SU-DHL-6 (cell line): ENCODE data around the gene WSCD2.

ENCODE experiments used
- H2AFZ ChIP-seq: fragments of 200-600 bp; sonication (generic); 2 replicates; pipeline ENCODE4 v1.6.1; 2014; ENCODE audit warnings: low read depth, mild to moderate bottlenecking, moderate library complexity, mixed read lengths, antibody characterized with exemption, low read length; ENCODE audit not compliant: severe bottlenecking
- H3F3A ChIP-seq: fragments of 200-600 bp; shearing (Covaris generic); 2 replicates; pipeline ENCODE4 v1.6.0; 2016; ENCODE audit warnings: antibody characterized with exemption, mild to moderate bottlenecking; ENCODE audit not compliant: insufficient read depth
- H3K27ac ChIP-seq: fragments of 200-600 bp; sonication (generic); 2 replicates; pipeline ENCODE4 v1.5.1; 2016; ENCODE audit warnings: low read depth, mild to moderate bottlenecking, low read length, moderate library complexity, mixed read lengths
- H3K27me3 ChIP-seq: fragments of 200-600 bp; sonication (generic), shearing (Covaris generic); 2 replicates; pipeline ENCODE4 v1.6.0; 2014; ENCODE audit warnings: mild to moderate bottlenecking, low read length
- H3K36me3 ChIP-seq: fragments of 200-600 bp; sonication (generic); 2 replicates; pipeline ENCODE4 v1.6.1; 2014; ENCODE audit warnings: mild to moderate bottlenecking, low read length, mixed read lengths
- H3K4me2 ChIP-seq: fragments of 300-600, 200-600 bp; shearing (Covaris generic), sonication (generic); 2 replicates; pipeline ENCODE4 v1.6.0; 2014; ENCODE audit warnings: low read length, low read depth, mild to moderate bottlenecking; ENCODE audit not compliant: poor library complexity, severe bottlenecking
- H3K4me3 ChIP-seq: fragments of 200-600 bp; sonication (generic); 2 replicates; pipeline ENCODE4 v1.5.1; 2014; ENCODE audit warnings: antibody characterized with exemption, low read length, mild to moderate bottlenecking, mixed read lengths; ENCODE audit not compliant: insufficient read depth, poor library complexity, severe bottlenecking
- H3K79me2 ChIP-seq: fragments of 200-600 bp; sonication (generic); 2 replicates; pipeline ENCODE4 v1.6.1; 2014; ENCODE audit warnings: mild to moderate bottlenecking, low read length, moderate library complexity; ENCODE audit not compliant: insufficient read depth
- H3K9ac ChIP-seq: fragments of 200-600 bp; sonication (generic); 2 replicates; pipeline ENCODE4 v1.7.0; 2014; ENCODE audit warnings: mild to moderate bottlenecking, low read length
- H3K9me2 ChIP-seq: fragments of 200-600 bp; sonication (generic); replicated peaks from 2 replicates; pipeline ENCODE4 v1.6.1; 2014; ENCODE audit warnings: low read length; ENCODE audit not compliant: insufficient read depth
- H3K9me3 ChIP-seq: fragments of 200-600 bp; sonication (generic); 2 replicates; pipeline ENCODE4 v1.6.1; 2014; ENCODE audit warnings: low read length, mixed read lengths; ENCODE audit not compliant: insufficient read depth
- H4K20me1 ChIP-seq: fragments of 200-600 bp; sonication (generic); 2 replicates; pipeline ENCODE4 v1.6.1; 2014; ENCODE audit warnings: low read depth, mild to moderate bottlenecking, antibody characterized with exemption, low read length, moderate library complexity, mixed read lengths
- EZH2phosphoT487 ChIP-seq: fragments of 200-600 bp; sonication (generic), shearing (Covaris generic); conservative IDR thresholded peaks from 2 replicates; pipeline ENCODE4 v1.6.1; 2018; ENCODE audit warnings: mild to moderate bottlenecking, antibody characterized with exemption, low read length, moderate library complexity, mixed read lengths
- TF ChIP-seq, protein P1 (sequence below): fragments of 200-600 bp; sonication (generic); IDR thresholded peaks from one replicate; pipeline ENCODE4 v1.5.1; 2017; ENCODE audit warnings: antibody characterized with exemption, mild to moderate bottlenecking, low read length, moderate library complexity; ENCODE audit not compliant: insufficient read depth, poor library complexity, severe bottlenecking

Gene WSCD2

DNA sequence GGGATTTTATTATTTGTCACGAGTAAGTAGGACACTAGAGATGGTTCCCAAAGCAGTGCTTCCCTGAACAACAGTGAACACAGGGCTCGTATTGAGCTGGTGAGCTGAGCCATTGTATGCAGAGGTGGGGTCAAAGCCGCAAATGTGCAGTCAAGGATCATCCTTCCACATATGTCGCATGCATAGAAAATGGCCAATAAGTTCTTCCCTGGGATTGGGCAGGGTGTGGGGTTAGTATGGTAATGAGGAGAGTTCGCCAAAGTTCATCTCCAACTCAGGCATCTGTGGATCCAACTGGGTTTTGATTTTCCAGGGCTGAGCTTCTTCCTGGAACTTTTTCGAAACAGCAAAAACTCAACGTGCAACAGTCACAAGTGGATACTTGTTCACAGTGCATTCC, 123.4 kb downstream of the WSCD2 start:
- H3K27ac ChIP-seq: no peak overlapping the region
- H2AFZ ChIP-seq: no peak overlapping the region
- no peak overlapping the region for H3K4me3 ChIP-seq
- no peaks in the 10 kb centered on the region for H3K36me3 ChIP-seq
- H3K79me2 ChIP-seq: no peaks in the 10 kb centered on the region
- no peak overlapping the region for H3K9ac ChIP-seq
- H3K27me3 ChIP-seq: no peaks in the 10 kb centered on the region
- H3K9me2 ChIP-seq: no peaks in the 10 kb centered on the region
- H3K4me2 ChIP-seq: no peak overlapping the region
- H3F3A ChIP-seq: no peaks in the 10 kb centered on the region
- TF ChIP-seq, protein P1, sequence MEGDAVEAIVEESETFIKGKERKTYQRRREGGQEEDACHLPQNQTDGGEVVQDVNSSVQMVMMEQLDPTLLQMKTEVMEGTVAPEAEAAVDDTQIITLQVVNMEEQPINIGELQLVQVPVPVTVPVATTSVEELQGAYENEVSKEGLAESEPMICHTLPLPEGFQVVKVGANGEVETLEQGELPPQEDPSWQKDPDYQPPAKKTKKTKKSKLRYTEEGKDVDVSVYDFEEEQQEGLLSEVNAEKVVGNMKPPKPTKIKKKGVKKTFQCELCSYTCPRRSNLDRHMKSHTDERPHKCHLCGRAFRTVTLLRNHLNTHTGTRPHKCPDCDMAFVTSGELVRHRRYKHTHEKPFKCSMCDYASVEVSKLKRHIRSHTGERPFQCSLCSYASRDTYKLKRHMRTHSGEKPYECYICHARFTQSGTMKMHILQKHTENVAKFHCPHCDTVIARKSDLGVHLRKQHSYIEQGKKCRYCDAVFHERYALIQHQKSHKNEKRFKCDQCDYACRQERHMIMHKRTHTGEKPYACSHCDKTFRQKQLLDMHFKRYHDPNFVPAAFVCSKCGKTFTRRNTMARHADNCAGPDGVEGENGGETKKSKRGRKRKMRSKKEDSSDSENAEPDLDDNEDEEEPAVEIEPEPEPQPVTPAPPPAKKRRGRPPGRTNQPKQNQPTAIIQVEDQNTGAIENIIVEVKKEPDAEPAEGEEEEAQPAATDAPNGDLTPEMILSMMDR: no peak
- no peak for TF ChIP-seq EZH2phosphoT487
- H3K9me3 ChIP-seq: no peaks in the 10 kb centered on the region
- H4K20me1 ChIP-seq: no peaks in the 10 kb centered on the region

DNA sequence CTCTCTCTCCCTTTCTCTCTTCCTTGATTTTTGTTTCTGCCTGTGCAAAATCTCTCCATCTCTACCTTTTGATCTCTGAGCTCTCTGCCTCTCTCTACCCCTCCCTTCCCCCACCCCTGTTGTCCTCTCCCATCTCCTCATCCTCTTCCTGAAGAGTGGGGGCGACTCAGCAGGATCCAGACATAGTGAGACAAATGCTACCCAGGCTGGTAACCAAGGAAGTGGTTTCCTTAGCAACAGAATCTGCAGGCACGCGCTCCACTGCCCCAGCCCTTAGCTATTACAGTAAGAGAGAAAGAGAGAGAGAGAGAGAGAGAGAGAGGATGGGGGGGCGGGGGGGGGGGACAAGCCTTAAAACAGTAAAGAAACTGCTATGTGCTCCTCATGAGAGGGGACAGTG, 124.5 kb downstream of the WSCD2 start:
- no peaks in the 10 kb centered on the region for H3F3A ChIP-seq
- H3K79me2 ChIP-seq: no peaks in the 10 kb centered on the region
- H3K9me2 ChIP-seq: no peaks in the 10 kb centered on the region
- H3K9ac ChIP-seq: no peak overlapping the region
- TF ChIP-seq, protein P1: no peak
- TF ChIP-seq EZH2phosphoT487: no peak
- H3K27ac ChIP-seq: no peak overlapping the region
- no peaks in the 10 kb centered on the region for H3K27me3 ChIP-seq
- no peaks in the 10 kb centered on the region for H3K36me3 ChIP-seq
- no peak overlapping the region for H3K4me2 ChIP-seq
- no peaks in the 10 kb centered on the region for H3K9me3 ChIP-seq
- H4K20me1 ChIP-seq: no peaks in the 10 kb centered on the region
- no peak overlapping the region for H3K4me3 ChIP-seq
- H2AFZ ChIP-seq: no peak overlapping the region

DNA sequence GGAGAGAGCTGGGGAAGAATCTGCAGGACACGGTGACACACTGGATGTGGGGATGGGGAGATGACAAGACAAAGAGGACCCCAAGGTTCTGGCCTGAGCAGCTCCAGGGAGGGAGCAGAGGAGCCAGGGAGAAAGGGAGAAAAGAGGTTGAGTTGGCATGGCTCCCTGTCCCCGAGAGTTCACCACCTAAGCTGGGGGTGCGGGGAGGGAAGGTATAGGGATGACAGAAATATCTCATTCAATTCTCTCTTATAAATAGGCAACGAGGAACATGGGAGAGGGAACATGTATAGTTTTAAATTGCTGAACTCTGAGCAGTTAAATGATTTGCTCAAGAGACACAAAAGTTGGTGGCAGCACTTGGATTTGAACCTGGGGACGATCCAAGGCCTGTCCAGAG, 124.9 kb downstream of the WSCD2 start:
- Histone ChIP-seq H3K9ac (no peak overlapping the region), H2AFZ (no peak overlapping the region), H3K36me3 (no peaks in the 10 kb centered on the region), H4K20me1 (no peaks in the 10 kb centered on the region), H3K9me2 (no peaks in the 10 kb centered on the region), H3K27me3 (no peaks in the 10 kb centered on the region), H3K27ac (no peak overlapping the region), H3F3A (no peaks in the 10 kb centered on the region), H3K4me3 (no peak overlapping the region), H3K4me2 (no peak overlapping the region), H3K9me3 (no peaks in the 10 kb centered on the region), H3K79me2 (no peaks in the 10 kb centered on the region)
- no peak for TF ChIP-seq EZH2phosphoT487
- TF ChIP-seq, protein P1: no peak
